ENCODE results near the gene APBA3. TPM values are rescaled to one million over a fixed set of nuclear protein-coding genes. Genes with fewer than 3 reads are reported as not detected.

Gene APBA3
- total RNA-seq, 2 experiments from 2014 or later, result 45.8 to 50.0 TPM

GRCh38 chr19:3808420-3809143 lies 47.1 kb upstream of the APBA3 start:
- Mint-ChIP-seq H3K4me1 (ENCODE audit: low read depth) (peaks cover 16% of the 10 kb centered on the region), H3K27me3 (no peaks in the 10 kb centered on the region), H3K4me3 (no peak overlapping the region), H3K9me3 (no peaks in the 10 kb centered on the region), H3K27ac (no peak overlapping the region), H3K36me3 (ENCODE audit: low read depth) (no peaks in the 10 kb centered on the region)
- ATAC-seq (ENCODE audit: poor library complexity), result no peak
- POLR2A ChIA-PET, result no interaction called here
- Histone ChIP-seq H3K27me3 (ENCODE audit: control insufficient read depth in 1 of 2, insufficient read depth in 2 of 2, low read length in 2 of 2) (no peaks in the 10 kb centered on the region), H3K9me3 (ENCODE audit: control insufficient read depth in 1 of 2, insufficient read depth in 1 of 2, low read length in 2 of 2) (peaks cover 0 to 21% of the 10 kb centered on the region in 2 experiments), H3K4me3 (ENCODE audit: low read length) (no peak overlapping the region), H3K27ac (ENCODE audit: low read depth in 1 of 2, low read length in 2 of 2) (no peak overlapping the region), H3K36me3 (ENCODE audit: insufficient read depth, low read length) (no peaks in the 10 kb centered on the region), H3K4me1 (ENCODE audit: insufficient read depth, low read length) (peaks cover 38% of the 10 kb centered on the region)
- DNase-seq, result no peak
- intact Hi-C loops (cut with DNase I, micrococcal nuclease), result no loop called here
- CTCF ChIA-PET, result no interaction called here
- TF ChIP-seq CTCF (IDR thresholded peaks at IDR 0.05), result no peak

GRCh38 chr19:3807574-3808354 lies 46.3 kb upstream of the APBA3 start:
- POLR2A ChIA-PET, result no interaction called here
- no peak overlapping the region for H3K4me3 Mint-ChIP-seq
- H3K4me1 Mint-ChIP-seq (ENCODE audit: low read depth), result peaks cover 8% of the 10 kb centered on the region
- Histone ChIP-seq H3K36me3 (ENCODE audit: insufficient read depth, low read length) (no peaks in the 10 kb centered on the region), H3K27ac (ENCODE audit: low read depth in 1 of 2, low read length in 2 of 2) (no peak overlapping the region), H3K9me3 (ENCODE audit: control insufficient read depth in 1 of 2, insufficient read depth in 1 of 2, low read length in 2 of 2) (peaks cover 0 to 21% of the 10 kb centered on the region in 2 experiments), H3K27me3 (ENCODE audit: control insufficient read depth in 1 of 2, insufficient read depth in 2 of 2, low read length in 2 of 2) (no peaks in the 10 kb centered on the region), H3K4me1 (ENCODE audit: insufficient read depth, low read length) (peaks cover 30% of the 10 kb centered on the region), H3K4me3 (ENCODE audit: low read length) (no peak overlapping the region)
- no peaks in the 10 kb centered on the region for H3K9me3 Mint-ChIP-seq
- no peak for DNase-seq
- no peak overlapping the region for H3K27ac Mint-ChIP-seq
- no peak for TF ChIP-seq CTCF (IDR thresholded peaks at IDR 0.05)
- ATAC-seq (ENCODE audit: poor library complexity), result no peak
- intact Hi-C loops (cut with DNase I, micrococcal nuclease), result no loop called here
- H3K27me3 Mint-ChIP-seq, result no peaks in the 10 kb centered on the region
- no peaks in the 10 kb centered on the region for H3K36me3 Mint-ChIP-seq (ENCODE audit: low read depth)
- CTCF ChIA-PET, result no interaction called here

GRCh38 chr19:3807131-3807480 lies 45.6 kb upstream of the APBA3 start:
- peaks cover 1% of the 10 kb centered on the region for H3K4me1 Mint-ChIP-seq (ENCODE audit: low read depth)
- POLR2A ChIA-PET, result no interaction called here
- intact Hi-C loops (cut with DNase I, micrococcal nuclease), result no loop called here

More at GRCh38 chr19:3807131-3807480, 45.6 kb upstream of the APBA3 start:
- no peak for ATAC-seq (ENCODE audit: poor library complexity)
- Mint-ChIP-seq H3K27me3 (no peaks in the 10 kb centered on the region), H3K36me3 (ENCODE audit: low read depth) (no peaks in the 10 kb centered on the region), H3K4me3 (no peak overlapping the region), H3K27ac (no peak overlapping the region), H3K9me3 (no peaks in the 10 kb centered on the region)
- no peak overlapping the region for H3K4me3 ChIP-seq (ENCODE audit: low read length)
- TF ChIP-seq CTCF (IDR thresholded peaks at IDR 0.05), result no peak
- H3K9me3 ChIP-seq (ENCODE audit: control insufficient read depth in 1 of 2, insufficient read depth in 1 of 2, low read length in 2 of 2), result peaks cover 0 to 21% of the 10 kb centered on the region in 2 experiments
- H3K36me3 ChIP-seq (ENCODE audit: insufficient read depth, low read length), result no peaks in the 10 kb centered on the region
- no peak overlapping the region for H3K27ac ChIP-seq (ENCODE audit: low read depth in 1 of 2, low read length in 2 of 2)
- H3K4me1 ChIP-seq (ENCODE audit: insufficient read depth, low read length), result peaks cover 23% of the 10 kb centered on the region
- DNase-seq, result no peak
- H3K27me3 ChIP-seq (ENCODE audit: control insufficient read depth in 1 of 2, insufficient read depth in 2 of 2, low read length in 2 of 2), result no peaks in the 10 kb centered on the region
- CTCF ChIA-PET, result no interaction called here
